GM12864 (cell line): ENCODE results near the gene LRRC75B.
A peak's percentile ranks its signal among the peaks of the same experiment; 100 is the strongest.
"Not testable (repeated sequence)": the region's sequence is repeated elsewhere in the genome, so short reads cannot be mapped to it uniquely, and the experiment has no call there.

Source experiments
- DNase-seq: peaks from one replicate; pipeline ENCODE4 v3.0.0-alpha.2; 2011; ENCODE audit warnings: low read depth
- H3K4me3 ChIP-seq: 2 replicates; pipeline ENCODE4 v1.5.1; 2011; ENCODE audit warnings: mild to moderate bottlenecking, low read depth, low read length, control low read depth
- TF ChIP-seq, protein P1 (sequence below): IDR thresholded peaks from 2 replicates; pipeline ENCODE4 v1.5.1; 2011; ENCODE audit warnings: low read depth, mild to moderate bottlenecking, moderate library complexity, low read length, control low read depth, inconsistent platforms; ENCODE audit errors: missing control alignments

The LRRC75B gene

DNA sequence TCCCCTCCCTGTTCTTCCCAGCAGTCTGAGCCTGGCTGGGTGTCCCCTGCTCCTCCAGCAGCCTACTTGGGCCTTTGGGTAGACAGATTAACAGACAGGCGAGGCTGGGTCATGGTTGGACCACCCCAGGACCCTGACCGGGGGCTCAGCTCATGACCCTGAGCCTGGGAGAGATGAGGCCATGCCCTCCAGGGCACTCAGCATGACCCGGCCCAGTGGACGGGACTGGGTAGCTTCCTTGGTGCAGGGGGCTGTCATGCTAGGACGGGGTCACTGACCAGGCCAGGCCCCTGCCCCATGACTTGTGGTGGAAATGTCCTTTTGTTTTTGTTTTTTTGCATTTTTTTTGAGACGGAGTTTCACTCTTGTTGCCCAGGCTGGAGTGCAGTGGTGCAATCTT lies 15.5 kb upstream of the LRRC75B start:
- DNase-seq: not testable (repeated sequence)
- peak overlapping the region; percentile 64 for H3K4me3 ChIP-seq

DNA sequence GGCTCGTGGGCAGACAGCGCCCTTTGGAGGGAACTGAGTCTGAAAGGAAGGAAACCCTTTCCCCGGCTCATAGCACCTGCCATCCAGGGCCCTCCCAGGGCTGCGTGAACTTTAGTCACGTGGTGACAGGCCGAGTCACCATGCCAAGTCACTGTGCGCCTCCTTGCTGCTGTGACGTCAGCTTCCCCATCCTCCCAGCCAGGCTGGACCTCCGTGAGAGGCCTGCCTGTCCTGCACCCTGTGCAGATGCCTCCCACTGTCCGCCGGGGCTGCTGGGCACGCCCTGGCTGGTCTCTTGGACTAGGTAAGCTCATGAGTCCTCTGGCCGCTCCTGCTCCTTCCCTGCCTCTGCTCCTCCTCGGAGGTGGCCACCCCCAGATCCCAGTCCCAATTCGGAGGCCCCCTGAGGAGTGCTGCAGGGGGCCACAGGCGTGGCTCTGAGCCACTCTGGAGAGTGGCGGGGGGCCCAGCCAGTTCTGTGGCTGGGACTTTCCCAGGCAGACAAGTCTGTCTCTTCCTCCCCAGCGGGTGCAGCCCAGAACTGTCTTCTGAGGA lies 14.6 kb upstream of the LRRC75B start:
- H3K4me3 ChIP-seq: peak overlapping the region; percentile 64
- DNase-seq: peak; percentile 25

DNA sequence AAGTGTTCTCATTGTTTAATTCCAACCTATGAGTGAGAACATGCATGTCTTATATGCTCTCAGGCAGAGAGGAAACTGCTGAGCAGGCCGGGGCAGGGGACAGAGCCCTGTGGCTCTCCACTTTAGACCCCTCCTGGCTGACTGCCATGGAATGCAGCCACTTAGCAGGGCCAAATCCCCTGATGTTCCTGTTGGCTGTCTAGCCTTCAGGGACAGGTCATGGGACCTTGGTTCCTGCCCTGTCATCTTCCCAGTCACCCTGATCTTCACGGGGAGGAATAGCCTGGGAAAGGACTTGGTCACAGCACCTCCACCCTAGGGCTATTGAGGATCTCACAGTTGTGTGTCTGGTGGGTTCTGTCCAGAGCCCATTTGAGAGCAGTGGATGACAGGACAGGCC lies 13.5 kb upstream of the LRRC75B start:
- H3K4me3 ChIP-seq, DNase-seq: not testable (repeated sequence)

DNA sequence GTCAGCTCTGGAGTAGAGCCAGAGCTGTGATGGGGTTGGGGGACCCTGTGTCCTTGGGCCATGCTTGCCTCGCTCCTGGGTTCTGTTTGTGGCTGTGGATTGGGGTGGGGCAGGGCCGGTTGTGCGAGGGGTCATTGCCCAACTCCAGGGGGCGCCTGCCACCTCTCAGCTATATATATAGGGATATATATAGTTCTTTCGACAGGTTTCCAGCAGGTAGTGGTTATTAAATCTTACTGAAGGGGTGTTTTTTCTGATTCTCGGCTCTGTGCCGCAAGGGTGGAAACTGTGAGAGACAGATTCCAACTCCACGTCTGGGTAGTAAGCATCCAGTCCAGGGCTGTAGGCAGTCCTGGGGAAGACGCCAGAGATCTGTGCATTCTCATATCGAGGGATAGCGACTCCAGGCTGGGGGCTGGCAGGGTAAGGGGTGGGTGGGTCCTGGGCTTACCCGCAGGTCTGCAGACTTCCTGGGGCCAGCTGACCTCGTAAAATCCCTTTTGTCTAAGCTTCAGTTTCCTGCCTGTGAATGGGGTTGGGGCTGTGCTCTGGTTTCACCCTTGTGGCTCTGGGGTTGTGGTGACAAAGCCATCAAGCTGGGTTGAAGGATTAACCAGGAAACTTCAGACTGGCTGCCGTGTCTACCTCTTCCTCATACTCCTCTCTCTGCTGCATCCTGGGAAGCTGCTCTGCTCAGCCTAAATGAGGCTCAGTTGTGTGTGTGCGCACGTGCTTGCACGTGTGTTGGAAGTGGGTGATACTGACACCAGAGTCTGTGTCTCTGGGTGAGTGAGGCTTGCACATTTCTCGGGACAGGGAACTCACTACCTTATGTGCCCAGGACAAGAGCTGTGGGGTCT lies 11.1 kb upstream of the LRRC75B start:
- not testable (repeated sequence) for H3K4me3 ChIP-seq

DNA sequence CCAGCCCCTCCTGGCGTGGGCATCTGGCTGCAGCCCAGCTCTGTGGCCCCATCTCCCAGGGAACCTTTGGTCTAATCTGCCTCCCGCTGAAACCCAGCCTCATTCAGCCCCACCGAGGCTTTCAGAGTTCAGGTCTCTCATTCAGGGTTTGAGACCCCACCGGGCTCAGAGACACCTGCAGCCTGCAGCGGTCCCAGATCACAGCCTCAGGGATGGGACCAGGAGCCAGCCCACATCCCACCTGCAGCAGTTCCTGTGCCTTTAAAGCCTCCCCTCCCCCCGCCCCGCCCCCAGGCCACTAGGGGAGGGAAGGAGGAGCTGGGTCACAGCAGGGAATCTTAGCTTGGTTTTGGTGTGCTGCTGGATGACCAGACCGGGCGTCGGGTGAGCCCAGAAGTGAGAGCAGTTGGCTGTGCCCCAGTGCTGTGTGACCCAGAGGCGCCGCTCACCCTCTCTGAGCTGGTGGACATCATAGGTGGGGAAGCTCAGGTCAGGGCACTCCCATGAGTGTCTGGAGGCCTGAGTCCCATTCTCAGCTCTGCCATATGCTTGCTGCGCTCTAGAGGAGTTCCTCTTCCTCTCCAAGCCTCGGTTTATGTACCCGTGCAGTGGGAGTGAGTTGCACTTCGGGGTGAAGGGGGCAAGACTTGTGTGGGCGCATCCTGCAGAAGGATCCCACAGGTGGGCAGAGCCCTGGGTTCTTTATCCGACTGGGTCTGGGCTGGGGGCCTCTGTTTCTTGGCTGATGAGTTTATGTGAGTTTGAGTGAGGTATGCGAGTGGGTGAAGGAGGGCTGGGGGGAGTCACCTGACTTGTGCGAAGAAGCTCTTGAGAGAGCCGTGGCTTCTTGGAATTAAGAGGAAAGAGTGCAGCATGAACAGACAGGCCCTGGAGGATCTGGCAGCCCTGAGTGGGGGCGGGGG lies 10.2 kb upstream of the LRRC75B start, which contains the start of gene GGT1:
GGT1 (plus strand) TSS at position 347 of the 923 bp plus-strand sequence. CDS start 7,889 bp downstream, outside the sequence.
- H3K4me3 ChIP-seq, DNase-seq: not testable (repeated sequence)

More for the DNA sequence above, 11.1 kb upstream of the LRRC75B start:
- not testable (repeated sequence) for DNase-seq

DNA sequence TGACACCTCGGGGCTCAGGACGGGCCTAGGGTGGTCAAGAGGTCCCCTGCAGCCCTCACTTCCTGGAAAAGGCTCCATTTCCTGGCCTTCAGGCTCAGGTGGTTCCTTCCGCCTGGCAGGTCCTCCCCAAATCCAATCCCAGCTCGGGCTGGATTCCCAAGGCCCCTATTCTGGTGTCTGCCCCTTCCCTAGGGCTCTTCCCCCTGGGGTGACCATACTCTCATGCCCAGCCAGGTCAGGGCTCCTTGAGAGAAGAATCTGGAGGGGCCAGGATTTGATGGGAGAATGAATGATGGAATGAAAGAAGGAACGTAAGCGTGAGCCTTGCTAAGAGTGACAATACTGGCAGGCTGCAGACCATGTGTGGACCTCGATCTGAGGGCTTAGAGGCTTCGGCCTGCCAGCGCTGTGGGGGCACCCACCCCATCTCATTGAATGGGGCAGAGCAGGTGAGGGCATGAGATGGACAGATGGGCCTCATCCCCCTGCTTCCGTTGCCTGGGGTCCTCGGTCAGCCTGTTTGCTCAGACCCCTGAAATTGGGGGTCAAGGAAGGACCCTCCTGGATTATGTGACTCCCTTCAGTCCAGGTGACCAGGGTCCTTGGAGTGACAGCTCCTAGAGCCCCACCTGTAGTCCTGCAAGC lies 9.4 kb upstream of the LRRC75B start:
- DNase-seq, H3K4me3 ChIP-seq: not testable (repeated sequence)

DNA sequence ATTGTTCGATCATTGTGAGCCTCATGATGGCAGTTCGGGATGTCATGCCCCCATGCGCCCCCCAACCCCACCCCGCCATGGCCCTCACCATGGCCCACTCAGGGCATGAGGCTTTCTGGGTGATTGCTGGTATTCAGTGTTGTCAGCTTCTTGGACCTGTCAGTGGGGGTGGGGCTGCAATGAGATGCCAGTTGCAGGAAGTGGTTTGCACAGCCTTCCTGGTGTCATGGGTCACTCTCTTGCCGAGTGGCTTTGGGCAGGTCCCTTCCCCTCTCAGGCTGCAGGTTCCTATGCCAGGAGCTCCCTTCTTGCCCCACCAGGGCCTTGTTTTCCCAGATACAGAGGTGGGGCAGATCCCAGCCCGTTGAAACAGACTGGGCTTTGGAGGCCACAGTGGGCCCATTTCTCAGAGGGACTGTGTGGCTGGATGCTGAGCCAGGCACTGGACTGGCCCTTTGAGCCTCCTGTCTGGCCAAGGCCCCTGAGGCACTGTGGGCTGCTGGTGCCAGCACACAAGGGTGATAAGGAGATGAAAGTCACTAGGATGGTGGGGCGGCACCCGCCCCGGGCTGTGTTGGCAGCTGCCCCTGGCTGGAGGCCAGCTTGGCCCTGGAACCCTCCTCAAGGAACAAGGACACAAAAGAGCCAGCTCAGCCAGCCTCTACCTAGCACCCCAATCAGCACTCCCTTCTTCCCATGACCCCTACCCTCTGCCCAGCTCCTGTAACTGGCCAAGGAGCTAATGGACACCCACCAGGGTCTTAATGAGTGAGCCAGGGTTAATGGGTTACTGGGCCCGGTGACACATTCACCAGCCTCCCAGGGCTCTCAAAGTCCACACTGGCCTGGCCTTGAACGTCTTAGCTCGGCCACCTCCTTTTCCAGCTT lies 8.6 kb upstream of the LRRC75B start:
- TF ChIP-seq, protein P1, sequence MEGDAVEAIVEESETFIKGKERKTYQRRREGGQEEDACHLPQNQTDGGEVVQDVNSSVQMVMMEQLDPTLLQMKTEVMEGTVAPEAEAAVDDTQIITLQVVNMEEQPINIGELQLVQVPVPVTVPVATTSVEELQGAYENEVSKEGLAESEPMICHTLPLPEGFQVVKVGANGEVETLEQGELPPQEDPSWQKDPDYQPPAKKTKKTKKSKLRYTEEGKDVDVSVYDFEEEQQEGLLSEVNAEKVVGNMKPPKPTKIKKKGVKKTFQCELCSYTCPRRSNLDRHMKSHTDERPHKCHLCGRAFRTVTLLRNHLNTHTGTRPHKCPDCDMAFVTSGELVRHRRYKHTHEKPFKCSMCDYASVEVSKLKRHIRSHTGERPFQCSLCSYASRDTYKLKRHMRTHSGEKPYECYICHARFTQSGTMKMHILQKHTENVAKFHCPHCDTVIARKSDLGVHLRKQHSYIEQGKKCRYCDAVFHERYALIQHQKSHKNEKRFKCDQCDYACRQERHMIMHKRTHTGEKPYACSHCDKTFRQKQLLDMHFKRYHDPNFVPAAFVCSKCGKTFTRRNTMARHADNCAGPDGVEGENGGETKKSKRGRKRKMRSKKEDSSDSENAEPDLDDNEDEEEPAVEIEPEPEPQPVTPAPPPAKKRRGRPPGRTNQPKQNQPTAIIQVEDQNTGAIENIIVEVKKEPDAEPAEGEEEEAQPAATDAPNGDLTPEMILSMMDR: no peak
- no peak overlapping the region for H3K4me3 ChIP-seq
- no peak for DNase-seq

DNA sequence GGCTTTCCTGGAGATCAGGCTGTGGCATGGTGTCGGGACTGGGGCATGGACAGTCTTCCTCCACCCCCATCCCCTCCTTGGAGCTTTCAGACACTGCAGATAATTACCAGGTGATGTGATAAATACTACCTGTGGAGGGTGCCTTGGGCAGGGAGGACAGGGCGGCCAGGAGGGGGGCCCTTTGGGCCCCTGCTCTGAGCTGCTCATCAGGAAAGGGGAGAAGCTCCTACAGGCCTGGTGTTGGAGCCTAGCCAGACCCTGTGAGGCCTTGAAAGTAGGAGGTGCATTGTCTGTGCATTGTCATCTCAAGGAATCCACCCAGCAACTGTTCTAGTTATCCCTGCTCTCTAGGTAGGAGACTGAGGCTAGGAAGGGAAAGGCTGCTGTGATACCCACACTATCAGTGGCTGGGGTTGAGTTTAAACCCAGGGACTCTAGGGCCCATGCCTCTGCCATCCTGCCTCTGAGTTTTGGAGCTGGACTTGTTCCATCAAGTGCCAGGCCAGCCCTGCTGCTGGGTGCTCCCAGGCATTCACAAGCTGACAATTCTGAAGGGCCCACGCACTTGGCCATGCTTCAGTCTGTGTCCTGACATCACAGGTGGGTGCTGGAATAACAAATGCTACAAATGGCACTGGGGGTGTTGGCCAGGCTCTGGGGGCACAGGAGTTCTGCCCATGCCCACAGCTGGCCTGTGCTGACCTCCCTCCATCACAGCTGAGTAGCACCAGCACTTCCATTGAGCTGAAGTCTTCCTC lies 7.3 kb upstream of the LRRC75B start:
- not testable (repeated sequence) for H3K4me3 ChIP-seq, DNase-seq

DNA sequence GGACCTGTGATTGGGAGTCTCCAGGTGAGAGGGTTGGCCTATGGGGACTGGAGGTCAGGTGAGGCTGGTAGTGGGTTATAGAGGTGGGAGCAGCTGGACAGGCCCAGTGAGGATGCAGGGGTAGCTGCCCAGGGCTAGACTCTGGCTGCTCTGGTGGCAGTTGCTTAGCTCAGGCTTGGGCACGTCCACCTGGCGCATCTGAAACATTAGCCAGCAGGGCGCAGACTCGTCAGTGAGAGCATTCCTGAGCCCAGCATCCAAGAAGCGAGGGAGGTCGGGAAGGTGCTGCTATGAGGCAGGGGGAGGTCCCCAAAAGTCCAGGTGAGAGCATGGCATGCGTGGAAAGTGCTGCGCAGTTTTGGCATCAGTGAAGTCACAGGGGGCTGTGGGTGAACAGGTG lies 6.6 kb upstream of the LRRC75B start:
- TF ChIP-seq, protein P1: no peak
- no peak overlapping the region for H3K4me3 ChIP-seq
- DNase-seq: no peak

DNA sequence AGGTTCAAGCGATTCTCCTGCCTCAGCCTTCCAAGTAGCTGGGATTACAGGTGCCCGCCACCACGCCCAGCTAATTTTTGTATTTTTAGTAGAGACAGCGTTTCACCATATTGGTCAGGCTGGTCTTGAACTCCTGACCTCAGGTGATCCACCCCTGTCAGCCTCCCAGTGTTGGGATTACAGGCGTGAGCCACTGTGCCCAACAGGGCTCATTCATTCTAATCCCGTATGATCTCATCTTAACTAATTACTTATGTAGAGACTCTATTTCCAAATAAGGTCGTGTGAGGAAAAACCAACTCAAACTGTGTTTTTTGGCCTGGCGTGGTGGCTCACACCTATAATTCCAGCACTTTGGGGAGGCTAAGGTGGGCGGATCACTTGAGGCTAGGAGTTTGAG lies 4.2 kb upstream of the LRRC75B start:
- H3K4me3 ChIP-seq, DNase-seq: not testable (repeated sequence)
